Measurements from ENCODE around the gene TBC1D22A. TPM values are rescaled to one million over a fixed set of nuclear protein-coding genes. Genes with fewer than 3 reads are reported as not detected.

The TBC1D22A gene
- total and polyA plus RNA-seq, 11 donors: 9.4 to 30.7 (median 18.6) TPM

DNA sequence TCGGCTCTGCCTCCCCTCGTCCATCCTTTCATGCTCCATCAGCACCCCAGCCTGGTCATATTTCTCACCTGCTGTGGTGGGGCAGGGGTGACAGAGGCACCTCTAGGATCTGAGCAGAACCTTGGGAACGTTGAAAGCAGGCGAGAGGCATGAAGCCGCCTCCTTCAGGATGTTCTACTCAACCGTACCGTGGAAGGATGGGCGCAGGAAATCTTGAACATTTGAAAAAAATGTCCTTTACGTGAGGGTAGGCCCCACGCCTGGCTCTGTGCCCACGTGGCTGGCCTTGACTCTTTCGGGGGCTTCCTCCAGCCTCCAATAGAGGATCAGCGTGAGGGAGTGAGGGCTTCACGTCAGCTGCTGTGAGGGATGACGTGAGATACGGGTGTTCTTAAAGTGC is 90.7 kb downstream of the TBC1D22A start:
- Histone ChIP-seq H3K4me1 (peaks cover 0 to 20% (median 0%) of the 10 kb centered on the region in 12 donors), H3K36me3 (peaks cover 0 to 31% (median 0%) of the 10 kb centered on the region in 9 donors), H3K27ac (peak overlapping the region in 1 of 12 donors; percentile 84), H3K4me3 (no peak overlapping the region), H3K9me3 (no peaks in the 10 kb centered on the region), H3K27me3 (no peaks in the 10 kb centered on the region)
- 92 to 97% (median 96%) methylated on average over 16 of the region's 16 CpGs for WGBS, 4 donors
- intact Hi-C loops (cut with DNase I): no loop called here
- no peak for TF ChIP-seq POLR2A (IDR thresholded peaks at IDR 0.05)
- TF ChIP-seq, protein P1, sequence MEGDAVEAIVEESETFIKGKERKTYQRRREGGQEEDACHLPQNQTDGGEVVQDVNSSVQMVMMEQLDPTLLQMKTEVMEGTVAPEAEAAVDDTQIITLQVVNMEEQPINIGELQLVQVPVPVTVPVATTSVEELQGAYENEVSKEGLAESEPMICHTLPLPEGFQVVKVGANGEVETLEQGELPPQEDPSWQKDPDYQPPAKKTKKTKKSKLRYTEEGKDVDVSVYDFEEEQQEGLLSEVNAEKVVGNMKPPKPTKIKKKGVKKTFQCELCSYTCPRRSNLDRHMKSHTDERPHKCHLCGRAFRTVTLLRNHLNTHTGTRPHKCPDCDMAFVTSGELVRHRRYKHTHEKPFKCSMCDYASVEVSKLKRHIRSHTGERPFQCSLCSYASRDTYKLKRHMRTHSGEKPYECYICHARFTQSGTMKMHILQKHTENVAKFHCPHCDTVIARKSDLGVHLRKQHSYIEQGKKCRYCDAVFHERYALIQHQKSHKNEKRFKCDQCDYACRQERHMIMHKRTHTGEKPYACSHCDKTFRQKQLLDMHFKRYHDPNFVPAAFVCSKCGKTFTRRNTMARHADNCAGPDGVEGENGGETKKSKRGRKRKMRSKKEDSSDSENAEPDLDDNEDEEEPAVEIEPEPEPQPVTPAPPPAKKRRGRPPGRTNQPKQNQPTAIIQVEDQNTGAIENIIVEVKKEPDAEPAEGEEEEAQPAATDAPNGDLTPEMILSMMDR (IDR thresholded peaks at IDR 0.05): no peak
- ATAC-seq (no peak), DNase-seq (no peak)

DNA sequence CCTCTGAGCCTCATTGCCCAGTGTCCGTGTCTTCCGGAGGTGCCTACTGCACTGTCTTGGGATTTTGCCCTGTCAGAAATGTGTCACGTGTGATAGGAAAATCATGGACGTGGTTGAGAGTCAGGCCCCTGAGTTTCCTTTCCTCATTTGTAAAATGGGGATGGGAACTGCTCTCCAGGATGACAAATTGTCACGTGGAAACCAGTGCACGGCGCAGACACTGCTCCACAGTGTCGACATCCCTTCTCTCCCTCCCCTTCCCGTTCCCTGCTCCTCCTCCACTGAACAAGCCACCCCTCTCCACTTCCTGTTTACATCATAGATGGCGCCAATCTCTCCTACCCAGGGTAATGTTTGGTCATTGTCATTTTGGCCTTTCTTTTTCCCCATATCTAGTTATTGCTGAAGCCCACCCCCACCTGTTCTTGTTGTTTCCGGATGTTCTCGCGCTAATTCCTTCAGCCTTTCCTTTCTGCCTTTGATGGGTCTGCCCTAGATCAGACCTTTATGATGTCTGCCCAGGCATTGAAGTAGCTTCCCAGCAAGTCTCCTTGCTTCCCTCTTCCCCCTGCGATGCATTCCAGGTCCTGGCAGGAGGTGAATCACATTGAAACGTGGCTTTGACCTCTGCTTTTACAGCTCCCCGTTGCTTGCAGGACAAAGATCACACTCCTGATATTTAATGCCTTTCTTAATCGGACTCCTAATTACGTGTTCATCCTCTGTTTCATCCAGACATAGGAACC is 91.8 kb downstream of the TBC1D22A start:
- peak; percentile 81 to 95 (median 86) for ATAC-seq
- H3K4me3 ChIP-seq: peak overlapping the region in 2 of 12 donors; percentile 9 to 11
- H3K27ac ChIP-seq: peak overlapping the region in 6 of 12 donors; percentile 2 to 84 (median 12)
- H3K27me3 ChIP-seq: no peaks in the 10 kb centered on the region
- peaks cover 0 to 25% (median 0%) of the 10 kb centered on the region in 9 donors for H3K36me3 ChIP-seq
- TF ChIP-seq, protein P1 (IDR thresholded peaks at IDR 0.05): no peak
- no peak for TF ChIP-seq POLR2A (IDR thresholded peaks at IDR 0.05)
- peaks cover 0 to 20% (median 0%) of the 10 kb centered on the region in 12 donors for H3K4me1 ChIP-seq
- peak in 3 of 5 donors; percentile 52 to 70 (median 64) for DNase-seq
- intact Hi-C loops (cut with DNase I): no loop called here
- WGBS, 4 donors: 63 to 69% (median 64%) methylated on average over 18 of the region's 18 CpGs
- H3K9me3 ChIP-seq: no peaks in the 10 kb centered on the region

DNA sequence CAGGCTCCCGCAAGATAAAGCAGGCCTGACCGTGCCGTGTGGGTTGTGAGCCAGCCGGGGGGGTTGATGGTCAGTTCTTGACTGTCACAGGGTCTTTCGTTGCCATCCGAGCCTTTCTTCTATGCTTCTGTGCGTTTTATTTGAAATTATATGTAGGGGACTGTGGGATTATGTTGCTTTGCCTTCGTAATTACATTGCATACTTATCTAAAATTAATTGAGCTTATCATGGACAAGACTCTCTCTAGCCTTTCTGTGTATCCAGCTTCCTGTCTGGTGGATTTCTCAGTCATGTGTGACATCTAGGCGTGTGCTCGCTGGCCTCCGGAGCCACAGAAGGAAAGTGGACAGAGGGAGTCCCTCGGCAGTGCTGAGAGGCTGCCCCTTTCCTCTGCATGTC is 93.2 kb downstream of the TBC1D22A start:
- TF ChIP-seq POLR2A (IDR thresholded peaks at IDR 0.05): no peak
- TF ChIP-seq, protein P1 (IDR thresholded peaks at IDR 0.05): no peak
- ATAC-seq (no peak), DNase-seq (no peak)
- H3K36me3 ChIP-seq: peaks cover 0 to 12% (median 0%) of the 10 kb centered on the region in 9 donors
- H3K27ac ChIP-seq: no peak overlapping the region
- 87 to 93% (median 91%) methylated on average over 12 of the region's 12 CpGs for WGBS, 4 donors
- H3K9me3 ChIP-seq: no peaks in the 10 kb centered on the region
- H3K4me1 ChIP-seq: peaks cover 0 to 20% (median 0%) of the 10 kb centered on the region in 12 donors
- H3K4me3 ChIP-seq: no peak overlapping the region
- H3K27me3 ChIP-seq: no peaks in the 10 kb centered on the region
- intact Hi-C loops (cut with DNase I): no loop called here

DNA sequence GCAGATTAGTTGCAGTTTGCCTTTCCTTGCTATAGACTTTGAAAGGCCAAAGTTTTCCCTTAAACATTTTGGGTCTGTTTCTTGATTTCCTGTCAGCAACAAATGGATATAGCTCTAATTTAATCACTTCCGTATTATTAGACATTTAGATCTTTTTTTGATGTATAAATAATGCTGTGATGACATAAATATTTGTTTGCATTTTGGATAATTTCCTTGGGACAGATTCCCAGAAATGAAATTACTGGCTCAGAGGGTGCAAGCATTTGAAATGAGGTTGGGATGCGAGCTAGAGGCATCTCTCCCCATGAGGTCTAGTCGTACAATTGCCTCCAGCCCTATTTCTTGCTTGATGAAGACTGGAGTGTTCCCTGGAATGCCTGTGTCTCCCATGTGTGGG is 94.2 kb downstream of the TBC1D22A start:
- H3K4me1 ChIP-seq: peaks cover 0 to 20% (median 0%) of the 10 kb centered on the region in 12 donors
- WGBS, 4 donors: 92 to 96% (median 93%) methylated on average over 3 of the region's 3 CpGs
- no peaks in the 10 kb centered on the region for H3K9me3 ChIP-seq
- TF ChIP-seq POLR2A (IDR thresholded peaks at IDR 0.05): no peak
- TF ChIP-seq, protein P1 (IDR thresholded peaks at IDR 0.05): no peak
- ATAC-seq (no peak), DNase-seq (no peak)
- H3K27me3 ChIP-seq: no peaks in the 10 kb centered on the region
- peaks cover 0 to 6% (median 0%) of the 10 kb centered on the region in 9 donors for H3K36me3 ChIP-seq
- no peak overlapping the region for H3K27ac ChIP-seq
- no peak overlapping the region for H3K4me3 ChIP-seq
- intact Hi-C loops (cut with DNase I): no loop called here

Data from heart left ventricle (tissue), 16 donors.